Omental fat pad (tissue), 4 donors: ENCODE measurements around the gene ATP8A2. TPM values are rescaled to one million over a fixed set of nuclear protein-coding genes. Genes with fewer than 3 reads are reported as not detected.
"Not testable (repeated sequence)": the region's sequence is repeated elsewhere in the genome, so short reads cannot be mapped to it uniquely, and the experiment has no call there.

Experiments
- ATAC-seq: fragments of 150-250 bp; one replicate; pipeline ENCODE4 v1.9.1; 2016; ENCODE audit warnings: mild to moderate bottlenecking, moderate library complexity; ENCODE audit not compliant: low FRiP score
- DNase-seq: peaks from one replicate; pipeline ENCODE4 v3.0.0-alpha.2; 2019; ENCODE audit warnings: low spot score
- total RNA-seq, 4 donors: library from RNA; depleted of rRNA; stranded (reverse); fragments of >200 nt; gene quantifications; one replicate each; pipeline ENCODE4 v1.1.0, GENCODE V29; 2016
- TF ChIP-seq, protein P1 (sequence below), 3 donors: fragments of 450-650 bp; IDR thresholded peaks; one replicate each; pipeline ENCODE4 v1.5.1; 2016 to 2017; ENCODE audit warnings: antibody characterized with exemption in 3 of 3, mild to moderate bottlenecking in 3 of 3, moderate library complexity in 2 of 3

ATP8A2 gene
- total RNA-seq, 4 donors from 2014 or later, result 0.16 to 0.19 TPM; not detected in 2

DNA sequence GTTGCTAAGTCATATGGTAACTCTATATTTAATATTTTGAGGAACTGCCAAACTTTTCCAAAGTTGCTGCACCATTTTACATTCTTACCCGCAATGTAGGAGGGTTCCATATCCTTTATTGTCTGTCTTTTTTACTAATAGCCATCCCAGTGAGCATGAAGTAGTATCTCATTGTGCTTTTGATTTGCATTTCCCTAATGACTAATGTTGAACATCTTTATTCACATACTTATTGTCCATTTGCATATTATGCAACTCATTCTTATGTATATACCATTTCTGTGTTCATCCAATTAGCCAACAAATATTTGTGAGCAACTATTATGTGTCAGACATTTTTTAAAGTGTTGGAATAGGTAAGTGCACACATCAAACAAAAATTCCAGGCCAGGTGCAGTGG lies 20.4 kb upstream of the ATP8A2 start:
- no peak for ATAC-seq
- DNase-seq, result no peak
- TF ChIP-seq, protein P1, sequence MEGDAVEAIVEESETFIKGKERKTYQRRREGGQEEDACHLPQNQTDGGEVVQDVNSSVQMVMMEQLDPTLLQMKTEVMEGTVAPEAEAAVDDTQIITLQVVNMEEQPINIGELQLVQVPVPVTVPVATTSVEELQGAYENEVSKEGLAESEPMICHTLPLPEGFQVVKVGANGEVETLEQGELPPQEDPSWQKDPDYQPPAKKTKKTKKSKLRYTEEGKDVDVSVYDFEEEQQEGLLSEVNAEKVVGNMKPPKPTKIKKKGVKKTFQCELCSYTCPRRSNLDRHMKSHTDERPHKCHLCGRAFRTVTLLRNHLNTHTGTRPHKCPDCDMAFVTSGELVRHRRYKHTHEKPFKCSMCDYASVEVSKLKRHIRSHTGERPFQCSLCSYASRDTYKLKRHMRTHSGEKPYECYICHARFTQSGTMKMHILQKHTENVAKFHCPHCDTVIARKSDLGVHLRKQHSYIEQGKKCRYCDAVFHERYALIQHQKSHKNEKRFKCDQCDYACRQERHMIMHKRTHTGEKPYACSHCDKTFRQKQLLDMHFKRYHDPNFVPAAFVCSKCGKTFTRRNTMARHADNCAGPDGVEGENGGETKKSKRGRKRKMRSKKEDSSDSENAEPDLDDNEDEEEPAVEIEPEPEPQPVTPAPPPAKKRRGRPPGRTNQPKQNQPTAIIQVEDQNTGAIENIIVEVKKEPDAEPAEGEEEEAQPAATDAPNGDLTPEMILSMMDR (IDR thresholded peaks at IDR 0.05), result no peak

DNA sequence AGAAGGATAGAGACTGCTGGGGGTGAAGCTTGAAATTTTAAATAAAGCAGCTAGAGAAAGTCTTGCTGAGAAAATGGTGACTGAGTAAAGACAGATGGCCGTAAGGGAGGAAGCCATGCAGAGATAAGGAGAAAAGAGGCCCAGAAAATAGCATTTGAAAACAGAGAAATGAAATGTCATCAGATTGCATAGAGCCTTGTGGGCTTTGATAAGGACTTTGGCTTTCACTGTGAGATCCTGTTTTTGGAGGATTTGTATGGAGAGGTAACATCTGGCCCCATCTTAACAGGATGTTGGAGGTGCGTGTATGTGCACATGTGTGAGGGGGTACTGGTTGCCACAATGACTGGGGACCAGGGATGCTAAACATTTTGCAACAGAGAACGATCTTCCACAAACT lies 19.5 kb upstream of the ATP8A2 start:
- ATAC-seq (no peak), DNase-seq (no peak)
- TF ChIP-seq, protein P1 (IDR thresholded peaks at IDR 0.05), result no peak

DNA sequence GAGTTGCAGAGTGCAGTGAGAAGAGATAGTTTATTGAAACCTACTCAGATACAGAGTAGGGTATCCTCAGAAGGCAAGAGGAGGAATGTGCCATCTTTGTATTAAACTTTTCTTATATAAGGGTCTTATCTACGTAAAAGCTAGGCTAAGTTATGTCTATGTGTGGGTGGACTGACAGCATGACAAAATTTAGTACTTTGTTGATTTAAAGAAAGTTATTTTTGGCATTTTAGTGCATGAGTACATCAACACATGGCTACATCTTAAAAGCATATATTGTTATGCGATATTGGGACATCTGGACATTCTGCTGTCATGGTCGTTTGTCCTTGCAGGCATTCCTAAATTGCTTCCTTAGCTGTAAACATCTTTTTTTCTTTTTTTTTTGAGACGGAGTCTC lies 19.0 kb upstream of the ATP8A2 start:
- ATAC-seq (no peak), DNase-seq (no peak)
- TF ChIP-seq, protein P1 (IDR thresholded peaks at IDR 0.05), result no peak

DNA sequence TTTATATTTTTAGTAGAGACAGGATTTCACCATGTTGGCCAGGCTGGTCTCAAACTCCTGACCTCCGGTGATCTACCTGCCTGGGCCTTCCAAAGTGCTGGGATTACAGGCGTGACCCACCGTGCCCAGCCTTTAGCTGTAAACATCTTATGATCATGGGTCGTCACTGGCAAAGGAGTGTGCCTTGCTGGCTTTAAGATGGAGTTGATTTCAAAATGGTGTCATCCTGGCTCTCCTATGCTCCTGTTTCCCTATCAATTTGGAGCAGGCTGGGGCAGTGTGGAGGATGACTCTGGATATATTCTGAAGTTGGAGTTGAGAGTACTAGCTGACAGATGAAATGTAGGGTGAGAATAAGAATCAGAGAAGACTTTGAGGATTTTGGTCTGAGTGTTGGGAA lies 18.4 kb upstream of the ATP8A2 start:
- TF ChIP-seq, protein P1 (IDR thresholded peaks at IDR 0.05), result no peak
- ATAC-seq (no peak), DNase-seq (no peak)

DNA sequence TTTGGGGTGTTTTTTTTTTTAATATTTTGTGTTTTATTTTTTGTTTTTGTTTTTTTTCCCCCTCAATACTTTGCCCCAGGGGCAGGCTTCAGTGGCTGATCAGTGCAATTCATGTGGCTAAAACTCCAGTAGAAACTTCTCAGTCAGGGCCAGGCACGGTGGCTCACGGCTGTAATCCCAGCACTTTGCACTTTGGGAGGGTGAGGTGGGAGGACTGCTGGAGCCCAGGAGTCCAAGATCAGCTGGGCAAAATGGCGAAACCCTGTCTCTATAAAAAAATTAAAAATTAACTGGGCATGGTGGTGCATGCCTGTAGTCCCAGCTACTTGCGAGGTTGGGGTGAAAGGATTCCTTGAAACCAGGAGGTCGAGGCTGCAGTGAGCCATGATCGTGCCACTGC lies 17.4 kb upstream of the ATP8A2 start:
- DNase-seq (no peak), ATAC-seq (no peak)
- TF ChIP-seq, protein P1 (IDR thresholded peaks at IDR 0.05), result no peak

DNA sequence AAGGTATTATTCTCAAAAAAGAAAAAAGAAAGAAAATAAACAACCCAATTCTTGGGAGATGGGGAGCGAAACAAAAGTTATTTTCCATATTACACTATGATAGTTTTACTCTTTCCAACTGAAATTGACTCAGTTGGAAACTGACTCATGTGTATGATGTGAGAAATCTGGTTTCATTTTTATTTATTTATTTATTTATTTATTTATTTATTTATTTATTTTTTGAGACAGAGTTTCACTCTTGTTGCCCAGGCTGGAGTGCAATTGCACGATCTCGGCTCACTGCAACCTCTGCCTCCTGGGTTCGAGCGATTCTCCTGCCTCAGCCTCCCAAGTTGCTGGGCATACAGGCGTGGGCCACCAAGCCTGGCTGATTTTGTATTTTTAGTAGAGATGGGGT lies 11.3 kb upstream of the ATP8A2 start:
- DNase-seq, ATAC-seq: not testable (repeated sequence)

DNA sequence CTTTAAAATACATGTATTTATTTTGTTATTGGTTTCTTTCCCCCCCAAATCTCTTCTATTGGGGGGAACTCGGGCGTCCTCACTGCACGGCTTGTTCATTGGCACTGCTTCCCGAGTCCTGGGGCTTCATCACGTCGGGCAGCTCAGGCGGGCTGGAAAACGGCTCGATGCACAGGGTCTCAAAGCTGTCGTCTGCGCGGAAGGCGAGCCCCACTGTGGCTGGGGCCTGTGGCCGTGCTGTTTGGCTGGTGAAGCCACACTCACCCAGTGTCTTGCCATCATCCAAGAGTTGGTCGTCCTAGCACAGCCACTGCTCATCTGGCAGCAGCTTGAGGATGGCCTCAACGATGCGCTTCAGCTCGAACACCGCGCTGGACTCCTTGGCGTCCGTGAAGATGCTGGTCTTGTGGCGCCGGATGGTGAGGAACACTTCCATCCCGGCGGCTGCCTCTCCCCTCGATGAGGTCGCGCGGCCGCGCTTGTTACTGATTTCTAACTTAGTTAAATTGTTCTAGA lies 6.0 kb upstream of the ATP8A2 start:
- DNase-seq, result no peak

More for the DNA sequence above, 6.0 kb upstream of the ATP8A2 start:
- ATAC-seq, result no peak
- TF ChIP-seq, protein P1 (IDR thresholded peaks at IDR 0.05), result no peak
